Measurements from ENCODE around the gene HNRNPLL.
A peak's percentile ranks its signal among the peaks of the same experiment; 100 is the strongest.
"Not testable (repeated sequence)": the region's sequence is repeated elsewhere in the genome, so short reads cannot be mapped to it uniquely, and the experiment has no call there.

The HNRNPLL gene

DNA sequence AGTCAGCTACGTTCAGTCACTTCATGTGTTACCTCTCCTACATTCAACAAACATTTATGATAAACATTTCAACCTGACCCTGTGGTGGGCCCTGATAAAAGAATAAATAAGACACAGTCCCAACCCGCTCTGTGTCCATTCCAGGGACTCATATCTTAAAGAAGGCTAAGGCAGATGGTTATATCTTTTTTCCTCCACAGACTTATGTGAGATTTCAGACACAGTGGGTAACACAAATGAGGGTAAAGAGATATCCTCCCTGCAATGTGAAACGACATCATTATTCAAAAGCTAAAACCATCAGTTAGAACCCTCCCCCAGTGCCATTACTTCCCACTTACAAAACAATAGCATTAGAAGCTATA lies 11.1 kb upstream of the HNRNPLL start:
- Histone ChIP-seq H3K27me3 (ENCODE audit: insufficient read depth, low read depth, severe bottlenecking) (no peaks in the 10 kb centered on the region), H3K36me3 (no peaks in the 10 kb centered on the region), H3K27ac (peak overlapping the region; percentile 38), H3K4me3 (ENCODE audit: low read depth, low read length) (no peak overlapping the region), H3K9me3 (ENCODE audit: severe bottlenecking) (no peaks in the 10 kb centered on the region)
- DNase-seq: no peak
- TF ChIP-seq, protein P1, sequence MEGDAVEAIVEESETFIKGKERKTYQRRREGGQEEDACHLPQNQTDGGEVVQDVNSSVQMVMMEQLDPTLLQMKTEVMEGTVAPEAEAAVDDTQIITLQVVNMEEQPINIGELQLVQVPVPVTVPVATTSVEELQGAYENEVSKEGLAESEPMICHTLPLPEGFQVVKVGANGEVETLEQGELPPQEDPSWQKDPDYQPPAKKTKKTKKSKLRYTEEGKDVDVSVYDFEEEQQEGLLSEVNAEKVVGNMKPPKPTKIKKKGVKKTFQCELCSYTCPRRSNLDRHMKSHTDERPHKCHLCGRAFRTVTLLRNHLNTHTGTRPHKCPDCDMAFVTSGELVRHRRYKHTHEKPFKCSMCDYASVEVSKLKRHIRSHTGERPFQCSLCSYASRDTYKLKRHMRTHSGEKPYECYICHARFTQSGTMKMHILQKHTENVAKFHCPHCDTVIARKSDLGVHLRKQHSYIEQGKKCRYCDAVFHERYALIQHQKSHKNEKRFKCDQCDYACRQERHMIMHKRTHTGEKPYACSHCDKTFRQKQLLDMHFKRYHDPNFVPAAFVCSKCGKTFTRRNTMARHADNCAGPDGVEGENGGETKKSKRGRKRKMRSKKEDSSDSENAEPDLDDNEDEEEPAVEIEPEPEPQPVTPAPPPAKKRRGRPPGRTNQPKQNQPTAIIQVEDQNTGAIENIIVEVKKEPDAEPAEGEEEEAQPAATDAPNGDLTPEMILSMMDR (IDR thresholded peaks at IDR 0.05; ENCODE audit: low read depth, low read length): no peak

DNA sequence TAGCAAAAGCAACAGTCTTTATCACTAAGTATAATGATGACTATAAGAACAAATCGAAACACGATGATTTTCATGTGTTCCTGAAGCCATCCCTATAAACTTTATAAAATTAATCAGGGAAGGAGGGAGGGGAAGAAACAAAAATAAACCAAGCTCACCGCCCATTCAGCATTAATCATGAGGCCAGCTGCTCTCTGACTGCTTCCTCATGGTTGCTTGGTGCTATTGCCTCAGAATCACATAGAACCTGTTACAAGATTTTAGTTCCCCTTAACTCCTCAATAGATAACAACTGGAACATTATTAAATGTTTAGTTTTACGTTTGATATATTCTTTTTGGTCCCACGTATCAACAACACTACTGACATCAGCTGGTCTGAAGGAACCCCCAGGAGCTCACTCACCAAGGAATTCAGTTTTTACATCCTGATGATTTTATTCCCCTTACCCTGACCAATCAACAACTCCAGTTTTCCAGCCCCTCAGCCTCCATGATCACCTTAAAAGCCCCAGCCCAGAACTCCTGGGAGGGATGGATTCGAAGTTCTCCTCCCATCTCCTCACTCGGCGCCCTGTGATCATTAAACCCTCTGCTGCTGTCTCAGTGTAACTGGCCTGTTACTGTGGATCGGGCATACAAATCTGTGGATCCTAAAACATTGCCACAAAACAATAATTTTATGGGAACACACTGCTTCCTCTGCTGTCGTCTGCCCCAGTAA lies 10.6 kb upstream of the HNRNPLL start:
- H3K27me3 ChIP-seq (ENCODE audit: insufficient read depth, low read depth, severe bottlenecking): no peaks in the 10 kb centered on the region
- no peaks in the 10 kb centered on the region for H3K36me3 ChIP-seq
- TF ChIP-seq, protein P1 (IDR thresholded peaks at IDR 0.05; ENCODE audit: low read depth, low read length): no peak
- H3K4me3 ChIP-seq (ENCODE audit: low read depth, low read length): no peak overlapping the region
- peak; percentile 34 for DNase-seq
- no peaks in the 10 kb centered on the region for H3K9me3 ChIP-seq (ENCODE audit: severe bottlenecking)
- peak overlapping the region; percentile 38 for H3K27ac ChIP-seq

DNA sequence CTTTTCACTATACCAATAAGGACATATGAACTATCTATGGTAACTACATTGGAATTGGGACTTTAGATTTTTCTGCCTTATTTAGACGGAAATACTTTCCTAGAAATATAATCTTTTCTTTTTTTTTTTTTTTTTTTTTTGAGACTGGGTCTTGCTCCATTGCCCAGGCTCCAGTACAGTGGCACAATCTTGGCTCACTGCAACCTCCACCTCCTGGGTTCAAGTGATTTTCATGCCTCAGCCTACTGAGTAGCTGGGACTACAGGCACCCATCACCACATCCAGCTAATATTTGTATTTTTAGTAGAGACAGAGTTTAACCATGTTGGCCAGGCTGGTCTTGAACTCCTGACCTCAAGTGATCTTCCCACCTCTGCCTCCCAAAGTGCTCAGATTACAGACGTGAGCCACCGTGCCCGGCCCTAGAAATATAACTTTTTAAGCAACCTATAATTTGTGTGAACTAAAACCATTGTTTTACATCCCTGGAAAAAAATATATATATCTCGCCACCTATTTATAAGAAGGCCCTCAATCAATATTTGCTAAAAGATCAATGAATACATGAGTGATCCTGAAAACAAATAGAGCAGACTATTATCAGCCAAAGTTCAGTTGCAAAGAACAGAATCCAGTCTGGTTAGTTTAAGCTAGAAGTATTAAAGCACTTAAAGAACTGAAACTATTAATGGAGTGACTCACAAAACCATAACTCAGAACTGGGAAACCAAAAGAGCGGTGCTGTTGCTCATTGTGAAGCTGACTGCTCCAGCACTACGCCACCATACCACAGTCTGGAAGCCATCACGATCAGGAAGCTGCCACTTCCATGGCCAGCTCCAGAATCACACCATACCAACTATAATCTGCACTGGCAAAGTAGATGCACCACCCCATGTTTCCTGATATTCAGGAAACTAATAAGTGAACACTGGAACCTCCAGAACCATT lies 8.4 kb upstream of the HNRNPLL start:
- H3K4me3 ChIP-seq (ENCODE audit: low read depth, low read length): no peak overlapping the region

DNA sequence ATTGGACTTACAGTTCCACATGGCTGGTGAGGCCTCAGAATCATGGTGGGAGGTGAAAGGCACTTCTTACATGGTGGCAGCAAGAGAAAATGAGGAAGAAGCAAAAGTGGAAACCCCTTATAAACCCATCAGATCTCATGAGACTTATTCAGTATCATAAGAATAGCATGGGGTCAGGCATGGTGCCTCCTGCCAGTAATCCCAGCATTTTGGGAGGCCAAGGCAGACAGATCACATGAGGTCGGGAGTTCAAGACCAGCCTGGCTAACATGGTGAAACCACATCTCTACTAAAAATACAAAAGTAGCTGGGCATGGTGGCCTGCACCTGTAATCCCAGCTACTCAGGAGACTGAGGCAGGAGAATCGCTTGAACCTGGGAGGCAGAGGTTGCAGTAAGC lies 6.5 kb upstream of the HNRNPLL start:
- DNase-seq; H3K4me3 ChIP-seq (ENCODE audit: low read depth, low read length); H3K27me3 ChIP-seq (ENCODE audit: insufficient read depth, low read depth, severe bottlenecking); H3K9me3 ChIP-seq (ENCODE audit: severe bottlenecking); H3K36me3 ChIP-seq; H3K27ac ChIP-seq: not testable (repeated sequence)

More for the DNA sequence above, 8.4 kb upstream of the HNRNPLL start:
- Histone ChIP-seq H3K36me3 (no peaks in the 10 kb centered on the region), H3K27me3 (ENCODE audit: insufficient read depth, low read depth, severe bottlenecking) (no peaks in the 10 kb centered on the region), H3K27ac (no peak overlapping the region), H3K9me3 (ENCODE audit: severe bottlenecking) (no peaks in the 10 kb centered on the region)
- no peak for DNase-seq
- TF ChIP-seq, protein P1 (IDR thresholded peaks at IDR 0.05; ENCODE audit: low read depth, low read length): no peak

DNA sequence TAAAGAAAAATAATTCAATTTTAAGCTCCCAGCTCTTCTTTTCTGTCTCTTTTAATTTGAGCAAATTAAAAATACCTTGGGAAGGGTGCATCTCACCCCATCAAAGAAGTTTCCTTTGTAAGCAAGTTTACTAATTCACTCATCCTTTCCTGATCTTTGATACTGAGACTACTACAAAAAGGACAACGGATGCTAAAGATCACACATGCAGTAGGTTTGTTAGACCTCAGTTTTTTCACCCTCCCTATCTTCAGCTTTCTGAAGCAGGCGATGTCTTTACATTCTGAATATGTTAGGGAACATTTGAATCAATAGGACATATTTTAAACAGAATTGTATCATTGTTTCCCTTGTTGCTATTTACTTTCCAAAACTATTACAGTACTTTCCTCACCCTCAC lies 6.0 kb upstream of the HNRNPLL start:
- Histone ChIP-seq H3K9me3 (ENCODE audit: severe bottlenecking) (no peaks in the 10 kb centered on the region), H3K36me3 (no peaks in the 10 kb centered on the region), H3K27ac (no peak overlapping the region), H3K27me3 (ENCODE audit: insufficient read depth, low read depth, severe bottlenecking) (no peaks in the 10 kb centered on the region), H3K4me3 (ENCODE audit: low read depth, low read length) (no peak overlapping the region)
- TF ChIP-seq, protein P1 (IDR thresholded peaks at IDR 0.05; ENCODE audit: low read depth, low read length): no peak
- DNase-seq: no peak

DNA sequence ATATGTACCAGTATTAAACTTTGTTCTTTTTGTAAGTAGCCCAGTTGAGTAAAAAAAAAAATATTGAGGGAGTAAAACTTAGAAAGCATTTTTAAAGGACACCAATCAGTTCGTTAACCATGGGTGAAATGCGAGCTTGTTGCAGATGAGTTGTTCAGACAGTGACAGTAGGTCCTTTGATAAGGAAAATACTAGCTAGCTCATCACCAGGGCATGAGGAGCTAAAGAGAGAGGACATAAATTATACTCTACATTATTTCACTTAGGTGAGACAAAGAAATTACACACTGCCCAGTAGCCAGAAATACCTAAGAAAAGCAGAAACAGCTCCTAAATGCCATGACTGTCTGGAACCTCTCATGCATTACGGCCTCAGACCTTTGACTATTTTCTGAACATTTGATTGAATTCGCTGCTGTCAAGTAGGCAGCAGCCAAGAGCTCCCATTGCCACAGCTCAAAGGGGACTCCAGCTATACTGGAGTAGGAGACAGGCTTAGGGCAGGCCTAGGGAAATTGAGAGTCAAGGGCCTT lies 2.6 kb upstream of the HNRNPLL start:
- no peaks in the 10 kb centered on the region for H3K27me3 ChIP-seq (ENCODE audit: insufficient read depth, low read depth, severe bottlenecking)
- no peak overlapping the region for H3K4me3 ChIP-seq (ENCODE audit: low read depth, low read length)
- no peak overlapping the region for H3K27ac ChIP-seq
- H3K9me3 ChIP-seq (ENCODE audit: severe bottlenecking): no peaks in the 10 kb centered on the region
- DNase-seq: no peak
- H3K36me3 ChIP-seq: peaks cover 7% of the 10 kb centered on the region
- TF ChIP-seq, protein P1 (IDR thresholded peaks at IDR 0.05; ENCODE audit: low read depth, low read length): no peak

Measured in WERI-Rb-1 (cell line).